Measurements from ENCODE around the gene SMIM10.
"Not testable (repeated sequence)": the region's sequence is repeated elsewhere in the genome, so short reads cannot be mapped to it uniquely, and the experiment has no call there.

- not testable (repeated sequence) for TF ChIP-seq CTCF (IDR thresholded peaks at IDR 0.05; ENCODE audit: low read depth, low read length, poor library complexity, severe bottlenecking); EZH2phosphoT487 (IDR thresholded peaks at IDR 0.05; ENCODE audit: borderline replicate concordance, low read length)
These were observed 29.1 kb downstream of the SMIM10 start for GRCh38 chrX:135019890-135020289.
